ENCODE data around the gene ZNF282.
A peak's percentile ranks its signal among the peaks of the same experiment; 100 is the strongest.

ZNF282 gene

DNA sequence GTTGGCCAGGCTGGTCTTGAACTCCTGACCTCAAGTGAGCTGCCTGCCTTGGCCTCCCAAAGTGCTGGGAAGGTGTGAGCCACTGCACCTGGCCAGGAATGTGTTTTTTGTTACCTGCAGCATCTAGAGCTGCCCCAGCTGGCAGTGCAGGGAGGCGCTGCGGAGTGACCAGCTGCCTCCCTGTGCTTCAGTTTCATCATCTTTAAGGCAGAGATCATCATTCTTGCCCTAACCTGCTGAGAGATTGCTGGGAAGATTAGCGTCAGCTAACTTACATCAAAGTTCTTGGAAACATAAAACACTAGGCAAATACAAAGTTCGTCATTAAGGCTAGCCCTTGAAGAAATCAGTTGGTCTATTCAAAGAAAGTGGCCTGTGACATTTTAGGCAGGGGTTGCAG is 2.3 kb downstream of the ZNF282 start:
- no peak overlapping the region for H3K18ac ChIP-seq (ENCODE audit: low read length)
- DNase-seq: peak; percentile 44 to 52

DNA sequence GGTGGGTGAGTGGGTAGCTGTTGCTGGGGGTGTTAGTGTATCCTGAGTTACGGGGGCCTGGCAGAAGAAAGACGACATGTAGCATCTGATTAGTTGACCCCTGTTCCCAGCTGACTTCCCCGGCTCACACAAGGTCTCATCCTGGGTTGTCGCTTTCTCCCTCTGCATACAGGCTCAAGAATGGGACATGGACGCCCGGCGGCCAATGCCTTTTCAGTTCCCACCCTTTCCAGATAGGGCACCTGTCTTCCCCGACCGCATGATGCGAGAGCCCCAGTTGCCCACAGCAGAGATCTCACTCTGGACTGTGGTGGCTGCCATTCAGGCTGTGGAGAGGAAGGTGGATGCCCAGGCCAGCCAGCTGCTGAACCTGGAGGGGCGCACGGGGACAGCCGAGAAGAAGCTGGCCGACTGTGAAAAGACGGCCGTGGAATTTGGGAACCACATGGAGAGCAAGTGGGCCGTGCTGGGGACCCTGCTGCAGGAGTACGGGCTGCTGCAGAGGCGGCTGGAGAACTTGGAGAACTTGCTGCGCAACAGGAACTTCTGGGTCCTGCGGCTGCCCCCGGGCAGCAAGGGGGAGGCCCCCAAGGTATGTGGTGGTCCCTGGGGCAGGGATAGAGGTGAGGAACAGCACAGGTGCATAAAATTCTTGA is 2.9 kb downstream of the ZNF282 start:
- no peak for DNase-seq
- Histone ChIP-seq H3K9me3 (ENCODE audit: insufficient read depth, low read depth, low read length) (peaks cover 7% of the 10 kb centered on the region), H3K4me3 (ENCODE audit: low read depth, low read length) (peak overlapping the region; percentile 52)

More for the DNA sequence above, 2.3 kb downstream of the ZNF282 start:
- Histone ChIP-seq H3K27me3 (ENCODE audit: insufficient read depth, low read length) (no peaks in the 10 kb centered on the region), H3K14ac (ENCODE audit: low read length) (no peak overlapping the region), H3K27ac (ENCODE audit: low read depth, low read length) (no peak overlapping the region), H3K4ac (ENCODE audit: low read depth, low read length) (no peak overlapping the region), H3K23ac (ENCODE audit: low read length) (no peak overlapping the region), H3K79me2 (ENCODE audit: control insufficient read depth, insufficient read depth, low read length, poor library complexity) (peaks cover 12% of the 10 kb centered on the region), H3K79me1 (ENCODE audit: low read length) (peaks cover 3% of the 10 kb centered on the region), H3K9ac (ENCODE audit: low read length) (no peak overlapping the region), H3K36me3 (ENCODE audit: control insufficient read depth in 1 of 2, insufficient read depth in 2 of 2, low read length in 2 of 2) (peaks cover 31 to 32% of the 10 kb centered on the region in 2 experiments), H3K4me2 (ENCODE audit: low read length) (no peak overlapping the region), H2AK5ac (ENCODE audit: low read length) (no peak overlapping the region), H3K4me1 (ENCODE audit: control insufficient read depth in 1 of 2, insufficient read depth in 2 of 2, low read length in 2 of 2) (peaks cover 9 to 11% of the 10 kb centered on the region in 2 experiments), H3K4me3 (ENCODE audit: low read depth, low read length) (no peak overlapping the region), H4K12ac (ENCODE audit: low read depth, low read length) (no peak overlapping the region), H2AFZ (ENCODE audit: insufficient read depth, low read length, poor library complexity) (no peak overlapping the region), H2BK120ac (ENCODE audit: insufficient read depth, low read length, poor library complexity) (no peak overlapping the region), H2BK5ac (ENCODE audit: low read depth, low read length, poor library complexity) (no peak overlapping the region), H4K8ac (ENCODE audit: low read depth, low read length) (no peak overlapping the region), H2BK12ac (ENCODE audit: low read length) (no peak overlapping the region), H4K91ac (ENCODE audit: low read depth, low read length) (no peak overlapping the region), H3K9me3 (ENCODE audit: insufficient read depth, low read depth, low read length) (peaks cover 7% of the 10 kb centered on the region)
- WGBS (ENCODE audit: extremely low coverage, insufficient coverage, insufficient read length): no CpG with 5 or more reads among the region's 4 CpGs

DNA sequence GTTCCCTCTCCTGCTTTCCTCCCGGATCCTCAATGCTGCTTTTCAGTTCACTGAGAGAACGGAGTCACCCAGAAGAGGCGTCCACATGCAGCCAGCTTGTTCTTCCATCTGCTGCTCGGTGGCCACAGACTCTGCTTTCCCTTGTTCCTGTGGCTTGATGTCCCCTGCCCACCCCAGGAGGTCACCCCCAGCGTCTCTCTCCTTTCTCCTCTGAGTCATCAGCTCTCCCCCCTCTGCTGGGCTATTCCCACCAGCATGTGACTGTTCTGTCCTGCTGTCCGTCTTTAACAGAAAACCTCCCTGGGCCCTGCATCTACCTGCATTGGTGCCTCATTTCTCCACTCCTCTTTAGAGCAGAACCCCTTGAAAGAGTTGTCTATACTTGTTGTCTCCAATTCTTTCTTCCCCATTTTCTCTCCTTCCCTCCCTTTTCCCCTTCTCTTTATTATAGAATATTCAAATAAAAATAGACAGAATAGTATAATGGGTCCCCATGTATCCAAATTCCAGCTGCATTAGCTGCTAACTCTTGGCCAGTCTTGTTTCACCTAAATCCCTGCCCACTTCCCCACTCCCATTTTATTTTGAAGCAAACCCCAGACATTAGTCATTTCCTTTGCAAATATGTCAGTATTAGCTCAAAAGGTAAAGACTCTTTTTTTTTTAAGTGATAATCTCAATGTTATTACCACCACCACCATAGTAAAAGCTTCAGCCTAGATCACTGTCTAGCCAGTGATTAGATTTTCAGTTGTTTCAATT is 4.1 kb downstream of the ZNF282 start:
- no peak overlapping the region for H3K27ac ChIP-seq (ENCODE audit: low read depth, low read length)
- H3K4me3 ChIP-seq (ENCODE audit: low read depth, low read length): no peak overlapping the region
- no peak overlapping the region for H3K14ac ChIP-seq (ENCODE audit: low read length)

More for the DNA sequence above, 2.9 kb downstream of the ZNF282 start:
- Histone ChIP-seq H3K27me3 (ENCODE audit: insufficient read depth, low read length) (no peaks in the 10 kb centered on the region), H2BK120ac (ENCODE audit: insufficient read depth, low read length, poor library complexity) (no peak overlapping the region), H3K4ac (ENCODE audit: low read depth, low read length) (no peak overlapping the region), H2BK5ac (ENCODE audit: low read depth, low read length, poor library complexity) (no peak overlapping the region), H3K4me2 (ENCODE audit: low read length) (no peak overlapping the region), H3K18ac (ENCODE audit: low read length) (no peak overlapping the region), H3K14ac (ENCODE audit: low read length) (no peak overlapping the region), H2AK5ac (ENCODE audit: low read length) (no peak overlapping the region), H3K23ac (ENCODE audit: low read length) (no peak overlapping the region), H3K9ac (ENCODE audit: low read length) (no peak overlapping the region), H3K27ac (ENCODE audit: low read depth, low read length) (no peak overlapping the region), H2AFZ (ENCODE audit: insufficient read depth, low read length, poor library complexity) (no peak overlapping the region), H4K91ac (ENCODE audit: low read depth, low read length) (no peak overlapping the region), H4K8ac (ENCODE audit: low read depth, low read length) (no peak overlapping the region), H2BK12ac (ENCODE audit: low read length) (no peak overlapping the region), H3K36me3 (ENCODE audit: control insufficient read depth in 1 of 2, insufficient read depth in 2 of 2, low read length in 2 of 2) (peaks cover 31 to 32% of the 10 kb centered on the region in 2 experiments), H4K12ac (ENCODE audit: low read depth, low read length) (no peak overlapping the region), H3K4me1 (ENCODE audit: control insufficient read depth in 1 of 2, insufficient read depth in 2 of 2, low read length in 2 of 2) (peaks cover 12 to 15% of the 10 kb centered on the region in 2 experiments), H3K79me1 (ENCODE audit: low read length) (peaks cover 6% of the 10 kb centered on the region), H3K79me2 (ENCODE audit: control insufficient read depth, insufficient read depth, low read length, poor library complexity) (peaks cover 12% of the 10 kb centered on the region)
- WGBS (ENCODE audit: extremely low coverage, insufficient coverage, insufficient read length): no CpG with 5 or more reads among the region's 22 CpGs

DNA sequence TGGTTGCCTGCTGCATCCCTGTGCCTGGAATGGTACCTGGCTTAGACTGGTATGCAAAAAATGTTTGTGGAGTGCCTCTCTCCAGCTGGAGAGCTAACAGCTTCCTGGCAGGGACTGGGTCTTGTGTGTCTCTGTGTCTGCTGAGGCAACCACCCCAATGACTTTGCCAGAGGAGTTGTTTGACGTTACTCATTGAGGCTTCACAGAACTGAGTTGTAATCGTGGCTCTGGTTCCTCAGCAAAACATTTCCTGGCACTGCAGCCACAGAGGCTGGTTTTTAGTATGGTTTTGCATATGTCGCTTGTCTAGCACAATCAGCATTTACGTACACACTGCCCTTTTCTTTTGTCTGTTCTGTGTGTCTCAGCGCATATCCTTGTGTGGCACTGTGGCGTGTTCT is 7.5 kb downstream of the ZNF282 start:
- H3K4me3 ChIP-seq (ENCODE audit: low read depth, low read length): no peak overlapping the region
- peak overlapping the region; percentile 91 for H3K27ac ChIP-seq (ENCODE audit: low read depth, low read length)
- no peak overlapping the region for H4K91ac ChIP-seq (ENCODE audit: low read depth, low read length)
- H3K9ac ChIP-seq (ENCODE audit: low read length): no peak overlapping the region
- H2BK120ac ChIP-seq (ENCODE audit: insufficient read depth, low read length, poor library complexity): no peak overlapping the region
- no peak overlapping the region for H3K23ac ChIP-seq (ENCODE audit: low read length)
- no peak overlapping the region for H2AFZ ChIP-seq (ENCODE audit: insufficient read depth, low read length, poor library complexity)
- no peak overlapping the region for H2AK5ac ChIP-seq (ENCODE audit: low read length)
- H3K36me3 ChIP-seq (ENCODE audit: control insufficient read depth in 1 of 2, insufficient read depth in 2 of 2, low read length in 2 of 2): peaks cover 44 to 47% of the 10 kb centered on the region in 2 experiments
- WGBS (ENCODE audit: extremely low coverage, insufficient coverage, insufficient read length): no CpG with 5 or more reads among the region's 6 CpGs
- H3K79me2 ChIP-seq (ENCODE audit: control insufficient read depth, insufficient read depth, low read length, poor library complexity): no peaks in the 10 kb centered on the region
- H3K4me1 ChIP-seq (ENCODE audit: control insufficient read depth in 1 of 2, insufficient read depth in 2 of 2, low read length in 2 of 2): peaks cover 15 to 20% of the 10 kb centered on the region in 2 experiments
- peaks cover 10% of the 10 kb centered on the region for H3K79me1 ChIP-seq (ENCODE audit: low read length)
- no peak overlapping the region for H3K4ac ChIP-seq (ENCODE audit: low read depth, low read length)
- peak overlapping the region; percentile 49 for H2BK5ac ChIP-seq (ENCODE audit: low read depth, low read length, poor library complexity)
- no peaks in the 10 kb centered on the region for H3K27me3 ChIP-seq (ENCODE audit: insufficient read depth, low read length)
- H3K9me3 ChIP-seq (ENCODE audit: insufficient read depth, low read depth, low read length): peaks cover 6% of the 10 kb centered on the region
- peak in 1 of 2 donors; percentile 38 for DNase-seq
- H3K14ac ChIP-seq (ENCODE audit: low read length): no peak overlapping the region
- no peak overlapping the region for H3K18ac ChIP-seq (ENCODE audit: low read length)
- H4K12ac ChIP-seq (ENCODE audit: low read depth, low read length): no peak overlapping the region
- no peak overlapping the region for H2BK12ac ChIP-seq (ENCODE audit: low read length)
- H3K4me2 ChIP-seq (ENCODE audit: low read length): peak overlapping the region; percentile 11
- H4K8ac ChIP-seq (ENCODE audit: low read depth, low read length): no peak overlapping the region

More for the DNA sequence above, 4.1 kb downstream of the ZNF282 start:
- no peak overlapping the region for H2BK12ac ChIP-seq (ENCODE audit: low read length)
- H3K18ac ChIP-seq (ENCODE audit: low read length): no peak overlapping the region
- H3K27me3 ChIP-seq (ENCODE audit: insufficient read depth, low read length): no peaks in the 10 kb centered on the region
- H3K79me2 ChIP-seq (ENCODE audit: control insufficient read depth, insufficient read depth, low read length, poor library complexity): peaks cover 12% of the 10 kb centered on the region
- no peak overlapping the region for H3K4me2 ChIP-seq (ENCODE audit: low read length)
- H3K23ac ChIP-seq (ENCODE audit: low read length): no peak overlapping the region
- H4K91ac ChIP-seq (ENCODE audit: low read depth, low read length): no peak overlapping the region
- peaks cover 14 to 15% of the 10 kb centered on the region in 2 experiments for H3K4me1 ChIP-seq (ENCODE audit: control insufficient read depth in 1 of 2, insufficient read depth in 2 of 2, low read length in 2 of 2)
- H2AFZ ChIP-seq (ENCODE audit: insufficient read depth, low read length, poor library complexity): no peak overlapping the region
- H3K36me3 ChIP-seq (ENCODE audit: control insufficient read depth in 1 of 2, insufficient read depth in 2 of 2, low read length in 2 of 2): peaks cover 33 to 34% of the 10 kb centered on the region in 2 experiments
- H3K79me1 ChIP-seq (ENCODE audit: low read length): peaks cover 6% of the 10 kb centered on the region
- H3K9me3 ChIP-seq (ENCODE audit: insufficient read depth, low read depth, low read length): peaks cover 6% of the 10 kb centered on the region
- WGBS (ENCODE audit: extremely low coverage, insufficient coverage, insufficient read length): no CpG with 5 or more reads among the region's 6 CpGs
- H4K8ac ChIP-seq (ENCODE audit: low read depth, low read length): no peak overlapping the region
- no peak overlapping the region for H2BK5ac ChIP-seq (ENCODE audit: low read depth, low read length, poor library complexity)
- DNase-seq: no peak
- H3K9ac ChIP-seq (ENCODE audit: low read length): no peak overlapping the region
- H2BK120ac ChIP-seq (ENCODE audit: insufficient read depth, low read length, poor library complexity): no peak overlapping the region
- no peak overlapping the region for H4K12ac ChIP-seq (ENCODE audit: low read depth, low read length)
- no peak overlapping the region for H3K4ac ChIP-seq (ENCODE audit: low read depth, low read length)
- no peak overlapping the region for H2AK5ac ChIP-seq (ENCODE audit: low read length)
